ENCODE measurements around the gene MYL12A. TPM values are rescaled to one million over a fixed set of nuclear protein-coding genes. Genes with fewer than 3 reads are reported as not detected.

MYL12A gene
- total RNA-seq, 1 experiment from 2014 or later = 230 TPM

DNA sequence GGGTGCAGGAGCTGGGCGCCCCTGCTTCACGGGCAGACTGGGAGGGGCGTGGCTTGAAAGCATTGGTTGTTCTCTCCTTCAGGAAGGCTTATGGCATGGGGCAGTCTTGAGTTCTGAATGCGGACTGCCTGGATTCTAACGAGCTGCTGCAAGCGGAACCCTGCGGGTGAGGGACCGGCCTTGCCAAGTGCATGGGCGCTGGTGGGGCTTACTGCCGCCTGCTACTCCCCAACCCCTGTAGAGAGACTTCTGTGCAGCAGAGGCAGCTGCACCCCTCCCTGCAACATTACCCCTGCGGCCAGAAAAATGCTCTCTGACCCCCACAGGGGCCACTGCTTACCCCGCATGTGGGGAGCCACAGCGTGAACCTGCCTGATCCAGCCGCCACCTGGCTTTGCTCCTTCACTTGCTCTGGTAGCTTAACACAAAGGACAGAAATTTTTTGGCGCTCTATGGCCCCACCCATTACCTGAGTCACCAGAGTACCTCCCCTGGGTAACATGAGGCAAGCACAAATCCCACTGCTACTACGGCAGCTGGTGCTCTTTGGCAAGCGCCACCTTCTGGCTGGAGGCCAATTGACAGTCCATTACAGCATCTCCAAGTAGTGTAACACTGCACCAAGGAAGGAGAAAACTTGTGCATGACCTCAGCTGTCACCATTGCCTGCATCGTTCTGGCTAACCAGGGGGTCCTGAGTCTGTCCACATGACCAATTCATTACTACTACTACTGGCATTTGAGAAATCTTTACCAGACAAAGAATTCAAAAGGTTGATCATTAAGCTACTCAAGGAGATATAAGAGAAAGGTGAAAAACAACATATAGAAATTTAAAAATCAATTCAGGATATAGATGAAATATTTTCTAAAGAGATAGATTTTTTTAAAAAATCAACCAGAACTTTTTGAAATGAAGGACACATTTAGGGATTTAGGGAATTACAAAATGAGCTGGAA is 49.7 kb downstream of the MYL12A start (continued):
- TF ChIP-seq FOXK1 (CRISPR knock-in tag; IDR thresholded peaks at IDR 0.05) = peak; percentile 74
- TF ChIP-seq NR2C2 (CRISPR knock-in tag; IDR thresholded peaks at IDR 0.05) = no peak
- TF ChIP-seq SOX15 (CRISPR knock-in tag; IDR thresholded peaks at IDR 0.05) = no peak
- peak; percentile 62; the same call in 1 of the 2 replicates for TF ChIP-seq HMGXB4 (CRISPR knock-in tag; IDR thresholded peaks at IDR 0.05)
- TF ChIP-seq TEAD4 (CRISPR knock-in tag; IDR thresholded peaks at IDR 0.05) = no peak
- TF ChIP-seq USF1 (CRISPR knock-in tag; IDR thresholded peaks at IDR 0.05) = no peak
- TF ChIP-seq PREB (CRISPR knock-in tag; IDR thresholded peaks at IDR 0.05; ENCODE audit: borderline replicate concordance) = no peak
- TF ChIP-seq TCF7 (CRISPR knock-in tag; IDR thresholded peaks at IDR 0.05; ENCODE audit: low read depth) = no peak
- TF ChIP-seq SMAD3 (CRISPR knock-in tag; IDR thresholded peaks at IDR 0.05; ENCODE audit: borderline replicate concordance) = peak; percentile 65; the same call in 1 of the 2 replicates
- TF ChIP-seq, protein P1, sequence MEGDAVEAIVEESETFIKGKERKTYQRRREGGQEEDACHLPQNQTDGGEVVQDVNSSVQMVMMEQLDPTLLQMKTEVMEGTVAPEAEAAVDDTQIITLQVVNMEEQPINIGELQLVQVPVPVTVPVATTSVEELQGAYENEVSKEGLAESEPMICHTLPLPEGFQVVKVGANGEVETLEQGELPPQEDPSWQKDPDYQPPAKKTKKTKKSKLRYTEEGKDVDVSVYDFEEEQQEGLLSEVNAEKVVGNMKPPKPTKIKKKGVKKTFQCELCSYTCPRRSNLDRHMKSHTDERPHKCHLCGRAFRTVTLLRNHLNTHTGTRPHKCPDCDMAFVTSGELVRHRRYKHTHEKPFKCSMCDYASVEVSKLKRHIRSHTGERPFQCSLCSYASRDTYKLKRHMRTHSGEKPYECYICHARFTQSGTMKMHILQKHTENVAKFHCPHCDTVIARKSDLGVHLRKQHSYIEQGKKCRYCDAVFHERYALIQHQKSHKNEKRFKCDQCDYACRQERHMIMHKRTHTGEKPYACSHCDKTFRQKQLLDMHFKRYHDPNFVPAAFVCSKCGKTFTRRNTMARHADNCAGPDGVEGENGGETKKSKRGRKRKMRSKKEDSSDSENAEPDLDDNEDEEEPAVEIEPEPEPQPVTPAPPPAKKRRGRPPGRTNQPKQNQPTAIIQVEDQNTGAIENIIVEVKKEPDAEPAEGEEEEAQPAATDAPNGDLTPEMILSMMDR (IDR thresholded peaks at IDR 0.05) = peak; percentile 59

DNA sequence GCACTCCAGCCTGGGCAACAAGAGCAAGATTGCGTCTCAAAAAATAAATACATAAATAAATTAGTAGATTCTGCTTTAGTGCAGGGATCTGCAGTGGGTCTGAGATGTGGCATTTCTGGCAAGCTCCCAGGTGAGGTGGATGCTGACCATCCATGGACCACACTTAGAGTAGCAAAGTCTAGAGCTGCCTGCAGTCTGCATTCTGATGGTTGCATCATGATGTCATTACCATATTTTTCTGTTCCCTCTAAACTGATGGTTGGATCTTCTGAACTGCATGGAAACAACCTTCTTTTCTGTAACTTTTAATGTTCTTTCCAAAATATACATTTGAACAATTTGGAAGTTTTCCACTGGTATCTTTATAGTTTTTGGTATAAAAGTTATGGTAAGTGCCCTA is 57.2 kb downstream of the MYL12A start:
- TF ChIP-seq ESRRA (CRISPR knock-in tag; IDR thresholded peaks at IDR 0.05; ENCODE audit: borderline replicate concordance) (no peak), ZNF532 (CRISPR knock-in tag; IDR thresholded peaks at IDR 0.05; ENCODE audit: borderline replicate concordance) (no peak), CBFB (CRISPR knock-in tag; IDR thresholded peaks at IDR 0.05; ENCODE audit: low read depth) (no peak), ATF1 (CRISPR knock-in tag; IDR thresholded peaks at IDR 0.05) (no peak)
- TF ChIP-seq, protein P2, sequence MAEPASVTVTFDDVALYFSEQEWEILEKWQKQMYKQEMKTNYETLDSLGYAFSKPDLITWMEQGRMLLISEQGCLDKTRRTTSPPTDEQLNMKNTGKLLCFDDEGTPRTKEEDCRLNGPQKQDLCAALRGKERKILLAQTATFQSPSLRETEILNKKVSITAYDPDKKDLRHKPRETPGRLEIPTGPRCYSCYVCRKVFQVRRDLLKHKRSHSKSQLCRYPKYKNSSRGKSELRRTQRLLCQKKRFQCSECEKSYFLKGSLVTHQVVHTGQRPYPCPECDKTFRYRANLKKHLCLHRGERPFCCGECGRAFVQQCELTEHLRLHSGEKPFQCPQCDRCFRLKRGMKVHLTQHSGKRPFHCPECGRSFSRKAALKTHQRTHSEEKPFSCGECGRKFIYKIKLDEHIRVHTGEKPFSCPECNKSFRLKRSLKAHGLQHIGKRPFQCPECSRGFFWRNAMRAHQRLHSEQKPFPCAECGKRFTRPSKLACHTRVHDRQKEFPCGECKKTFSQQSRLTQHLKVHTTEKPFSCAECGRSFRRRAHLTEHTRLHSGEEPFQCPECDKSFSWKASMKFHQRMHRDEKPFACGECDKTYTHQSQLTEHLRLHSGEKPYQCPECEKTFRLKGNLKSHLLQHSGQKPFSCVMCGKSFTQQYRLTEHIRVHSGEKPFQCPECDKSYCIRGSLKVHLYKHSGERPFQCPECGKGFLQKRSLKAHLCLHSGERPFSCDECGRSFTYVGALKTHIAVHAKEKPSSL (CRISPR knock-in tag; conservative IDR thresholded peaks at IDR 0.05) = no peak
- no peaks in the 10 kb centered on the region for H3K36me3 Mint-ChIP-seq
- H3K27me3 Mint-ChIP-seq (ENCODE audit: low read depth) = 0 out of 2 replicates have a peak, but pooled peaks cover 2% of the 10 kb centered on the region
- ATAC-seq = no peak
- no peak overlapping the region for H3K27ac Mint-ChIP-seq
- H3K9me3 Mint-ChIP-seq = peaks cover 9% of the 10 kb centered on the region; the same call in 1 of the 2 replicates
- ChIA-PET POLR2A (no interaction called here), CTCF (interaction anchor here (0.9 kb wide), 1 partner anchor 683 kb away, joined by 3 read pairs; no protein-coding TSS in a partner anchor)
- H3K4me1 Mint-ChIP-seq = peaks cover 13% of the 10 kb centered on the region
- no peak for DNase-seq (ENCODE audit: low spot score)
- no peak overlapping the region for H3K4me3 Mint-ChIP-seq
